ENCODE data around the gene CAMK2B.

Gene CAMK2B

DNA sequence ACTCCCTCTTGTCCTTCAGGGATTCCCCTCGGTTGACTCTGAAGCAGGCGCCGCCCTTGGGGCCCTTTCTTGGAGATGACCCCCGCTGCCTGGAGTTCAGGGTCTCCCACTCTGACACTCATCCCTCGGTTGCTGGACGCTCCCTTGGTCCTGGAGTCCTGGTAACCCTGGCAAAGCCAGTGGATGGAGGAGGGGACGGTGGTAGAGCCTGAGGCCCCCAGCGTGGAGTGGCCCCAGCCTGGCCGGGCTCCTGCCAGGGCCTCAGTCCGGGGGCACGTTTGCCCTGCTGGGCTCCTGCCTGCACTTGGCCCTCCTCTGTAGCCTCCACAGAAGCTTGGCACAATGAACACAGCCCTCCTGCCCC is 9.3 kb upstream of the CAMK2B start:
- TF ChIP-seq, protein P1, sequence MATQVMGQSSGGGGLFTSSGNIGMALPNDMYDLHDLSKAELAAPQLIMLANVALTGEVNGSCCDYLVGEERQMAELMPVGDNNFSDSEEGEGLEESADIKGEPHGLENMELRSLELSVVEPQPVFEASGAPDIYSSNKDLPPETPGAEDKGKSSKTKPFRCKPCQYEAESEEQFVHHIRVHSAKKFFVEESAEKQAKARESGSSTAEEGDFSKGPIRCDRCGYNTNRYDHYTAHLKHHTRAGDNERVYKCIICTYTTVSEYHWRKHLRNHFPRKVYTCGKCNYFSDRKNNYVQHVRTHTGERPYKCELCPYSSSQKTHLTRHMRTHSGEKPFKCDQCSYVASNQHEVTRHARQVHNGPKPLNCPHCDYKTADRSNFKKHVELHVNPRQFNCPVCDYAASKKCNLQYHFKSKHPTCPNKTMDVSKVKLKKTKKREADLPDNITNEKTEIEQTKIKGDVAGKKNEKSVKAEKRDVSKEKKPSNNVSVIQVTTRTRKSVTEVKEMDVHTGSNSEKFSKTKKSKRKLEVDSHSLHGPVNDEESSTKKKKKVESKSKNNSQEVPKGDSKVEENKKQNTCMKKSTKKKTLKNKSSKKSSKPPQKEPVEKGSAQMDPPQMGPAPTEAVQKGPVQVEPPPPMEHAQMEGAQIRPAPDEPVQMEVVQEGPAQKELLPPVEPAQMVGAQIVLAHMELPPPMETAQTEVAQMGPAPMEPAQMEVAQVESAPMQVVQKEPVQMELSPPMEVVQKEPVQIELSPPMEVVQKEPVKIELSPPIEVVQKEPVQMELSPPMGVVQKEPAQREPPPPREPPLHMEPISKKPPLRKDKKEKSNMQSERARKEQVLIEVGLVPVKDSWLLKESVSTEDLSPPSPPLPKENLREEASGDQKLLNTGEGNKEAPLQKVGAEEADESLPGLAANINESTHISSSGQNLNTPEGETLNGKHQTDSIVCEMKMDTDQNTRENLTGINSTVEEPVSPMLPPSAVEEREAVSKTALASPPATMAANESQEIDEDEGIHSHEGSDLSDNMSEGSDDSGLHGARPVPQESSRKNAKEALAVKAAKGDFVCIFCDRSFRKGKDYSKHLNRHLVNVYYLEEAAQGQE (IDR thresholded peaks at IDR 0.05; ENCODE audit: insufficient read depth in 1 of 2, low read depth in 2 of 2, low read length in 2 of 2) = no peak
- TF ChIP-seq TAF1 (IDR thresholded peaks at IDR 0.05; ENCODE audit: borderline replicate concordance, insufficient read depth, low read length) = no peak
- no peak for TF ChIP-seq POLR2AphosphoS5 (IDR thresholded peaks at IDR 0.05; ENCODE audit: low read depth, low read length)
- no peak for TF ChIP-seq SIN3A (IDR thresholded peaks at IDR 0.05; ENCODE audit: borderline replicate concordance, insufficient read depth, low read length)
- TF ChIP-seq FOXP2 (optimal IDR thresholded peaks at IDR 0.05; ENCODE audit: borderline replicate concordance, extremely low read depth, extremely low read length, insufficient read depth) = no peak

DNA sequence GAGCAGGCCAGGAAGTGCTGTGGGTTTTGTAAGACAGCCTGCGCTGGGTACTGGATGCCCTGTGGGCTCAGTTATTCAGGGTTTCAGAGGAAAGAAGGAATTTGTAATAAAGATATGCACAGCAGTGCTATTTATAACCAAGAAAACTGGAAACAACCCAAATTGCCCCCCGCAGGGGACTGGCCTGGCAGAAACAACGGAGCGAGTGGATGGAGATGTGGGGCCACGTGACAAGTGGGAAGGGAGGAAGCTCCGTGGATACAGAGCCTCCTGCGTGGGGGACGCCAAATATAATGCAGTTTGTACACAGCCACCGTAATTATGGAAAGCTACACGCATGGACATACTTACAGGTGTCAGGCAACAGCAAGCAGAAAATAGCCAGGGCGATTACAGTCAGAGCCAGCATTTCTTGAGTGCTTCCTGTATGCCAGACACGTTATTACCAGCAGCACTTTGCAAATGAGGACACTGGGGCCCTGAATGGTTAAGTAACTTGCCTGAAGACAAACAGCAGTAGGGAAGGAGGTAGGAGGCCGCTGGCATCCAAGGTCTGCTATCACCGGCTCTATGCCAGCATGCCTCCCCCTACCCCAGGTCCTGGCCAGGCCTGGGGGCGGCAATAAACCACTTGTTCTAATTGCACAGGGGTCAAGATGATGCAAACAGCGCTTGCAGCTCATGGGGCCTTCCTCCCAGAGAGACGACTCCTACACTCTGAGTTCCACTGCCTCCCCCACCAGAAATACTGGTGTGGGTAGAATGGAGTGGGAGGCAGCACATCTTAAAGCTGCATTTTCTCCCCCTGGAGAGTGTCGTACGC is 8.7 kb upstream of the CAMK2B start:
- TF ChIP-seq POLR2AphosphoS5 (IDR thresholded peaks at IDR 0.05; ENCODE audit: low read depth, low read length) (no peak), SIN3A (IDR thresholded peaks at IDR 0.05; ENCODE audit: borderline replicate concordance, insufficient read depth, low read length) (no peak), TAF1 (IDR thresholded peaks at IDR 0.05; ENCODE audit: borderline replicate concordance, insufficient read depth, low read length) (no peak), FOXP2 (optimal IDR thresholded peaks at IDR 0.05; ENCODE audit: borderline replicate concordance, extremely low read depth, extremely low read length, insufficient read depth) (no peak)
- TF ChIP-seq, protein P1 (IDR thresholded peaks at IDR 0.05; ENCODE audit: insufficient read depth in 1 of 2, low read depth in 2 of 2, low read length in 2 of 2) = no peak

DNA sequence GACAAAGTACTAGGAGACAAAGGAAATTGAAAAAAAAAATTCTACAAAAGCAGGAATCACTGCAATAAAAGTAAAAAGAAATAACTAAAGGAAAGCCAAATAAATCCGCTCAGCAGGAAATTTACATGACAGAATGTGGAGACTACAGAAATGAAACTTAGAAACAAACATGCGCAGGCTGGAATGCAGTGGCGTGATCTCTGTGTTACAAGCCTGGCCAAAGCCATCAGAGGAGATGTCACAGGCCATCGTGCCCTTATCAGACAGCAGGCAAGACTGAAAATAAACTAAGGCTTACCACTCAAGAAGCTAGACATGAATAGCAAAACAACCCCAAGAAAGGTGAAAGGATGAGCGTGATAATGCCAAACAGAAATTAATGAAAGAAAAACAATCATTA is 6.3 kb upstream of the CAMK2B start:
- no peak for TF ChIP-seq SIN3A (IDR thresholded peaks at IDR 0.05; ENCODE audit: borderline replicate concordance, insufficient read depth, low read length)
- TF ChIP-seq POLR2AphosphoS5 (IDR thresholded peaks at IDR 0.05; ENCODE audit: low read depth, low read length) = no peak
- no peak for TF ChIP-seq TAF1 (IDR thresholded peaks at IDR 0.05; ENCODE audit: borderline replicate concordance, insufficient read depth, low read length)

DNA sequence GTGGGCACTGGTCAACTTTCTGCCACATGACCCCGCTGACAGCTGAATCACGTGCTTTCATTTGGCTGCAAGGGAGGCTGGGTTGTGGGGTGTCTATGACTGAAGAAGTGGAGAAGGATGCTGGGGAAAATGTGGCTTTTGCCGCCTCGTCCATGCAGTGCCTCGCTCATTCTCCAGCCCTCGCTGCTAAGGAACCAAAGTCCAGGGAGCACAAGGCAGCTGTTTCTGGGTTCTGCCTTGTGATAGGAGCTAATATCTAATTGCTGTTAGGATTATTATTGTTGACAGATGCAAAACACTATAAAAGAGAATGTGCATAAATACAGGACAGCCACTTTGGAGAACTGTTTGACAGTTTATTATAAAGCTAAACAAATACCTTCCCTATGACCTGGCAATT is 4.9 kb upstream of the CAMK2B start:
- no peak for TF ChIP-seq POLR2AphosphoS5 (IDR thresholded peaks at IDR 0.05; ENCODE audit: low read depth, low read length)
- no peak for TF ChIP-seq TAF1 (IDR thresholded peaks at IDR 0.05; ENCODE audit: borderline replicate concordance, insufficient read depth, low read length)
- TF ChIP-seq, protein P1 (IDR thresholded peaks at IDR 0.05; ENCODE audit: insufficient read depth in 1 of 2, low read depth in 2 of 2, low read length in 2 of 2) = no peak
- no peak for TF ChIP-seq FOXP2 (optimal IDR thresholded peaks at IDR 0.05; ENCODE audit: borderline replicate concordance, extremely low read depth, extremely low read length, insufficient read depth)
- no peak for TF ChIP-seq SIN3A (IDR thresholded peaks at IDR 0.05; ENCODE audit: borderline replicate concordance, insufficient read depth, low read length)

DNA sequence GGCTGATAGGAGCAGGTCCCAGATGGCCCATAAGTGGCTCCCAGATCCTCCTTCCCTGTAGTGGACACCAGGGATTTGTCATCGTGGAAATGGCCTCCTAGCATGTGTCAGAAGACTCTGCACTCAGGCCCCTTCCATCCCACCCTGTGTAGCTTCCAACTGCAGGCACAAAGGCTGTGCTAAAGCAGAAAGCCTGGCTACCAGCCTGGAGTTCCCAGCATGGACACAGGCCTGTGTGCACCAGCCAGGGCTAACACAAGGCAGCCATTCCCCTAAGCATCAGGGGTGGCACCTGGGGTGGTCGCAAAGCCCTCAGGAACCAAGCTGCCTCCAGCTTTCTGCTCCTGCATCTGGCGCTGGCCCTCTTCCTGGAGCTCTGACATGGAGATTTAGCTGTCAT is 4.5 kb upstream of the CAMK2B start:
- TF ChIP-seq SIN3A (IDR thresholded peaks at IDR 0.05; ENCODE audit: borderline replicate concordance, insufficient read depth, low read length) = no peak
- TF ChIP-seq TAF1 (IDR thresholded peaks at IDR 0.05; ENCODE audit: borderline replicate concordance, insufficient read depth, low read length) = no peak
- no peak for TF ChIP-seq FOXP2 (optimal IDR thresholded peaks at IDR 0.05; ENCODE audit: borderline replicate concordance, extremely low read depth, extremely low read length, insufficient read depth)
- TF ChIP-seq, protein P1 (IDR thresholded peaks at IDR 0.05; ENCODE audit: insufficient read depth in 1 of 2, low read depth in 2 of 2, low read length in 2 of 2) = no peak
- no peak for TF ChIP-seq POLR2AphosphoS5 (IDR thresholded peaks at IDR 0.05; ENCODE audit: low read depth, low read length)

Data from PFSK-1 (cell line).